GM19025 (cell line): Measurements from ENCODE around the gene MSH3.
"Not testable (repeated sequence)": the region's sequence is repeated elsewhere in the genome, so short reads cannot be mapped to it uniquely, and the experiment has no call there.

ENCODE experiments used
- ATAC-seq: cut with Tn5 transposase; IDR thresholded peaks from one replicate; pipeline ENCODE4 v1.9.1; 2021; ENCODE audit warnings: mild to moderate bottlenecking, low read depth, moderate library complexity; ENCODE audit not compliant: unreplicated experiment

Gene MSH3

GRCh38 chr5:80884086-80884813 lies 229.8 kb downstream of the MSH3 start:
- no peak for ATAC-seq

DNA sequence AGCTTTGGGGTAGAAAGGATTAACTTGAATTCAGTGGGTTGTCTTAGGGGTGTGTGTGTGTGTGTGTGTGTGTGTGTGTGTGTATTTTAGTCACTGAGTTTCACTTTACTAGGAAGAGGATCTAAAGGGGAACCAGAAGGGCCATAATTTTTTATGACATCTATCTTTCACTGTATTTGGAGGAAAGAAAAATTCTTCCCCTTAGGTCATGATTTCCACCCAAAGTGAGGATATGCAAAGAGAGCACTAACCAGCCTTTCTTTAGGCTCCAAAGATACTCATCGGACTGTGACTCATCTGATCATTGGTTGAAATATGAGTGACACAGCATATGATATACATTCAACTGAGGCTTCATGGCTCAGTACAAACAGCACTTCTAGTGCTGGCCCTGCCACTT lies 230.5 kb downstream of the MSH3 start:
- no peak for ATAC-seq

DNA sequence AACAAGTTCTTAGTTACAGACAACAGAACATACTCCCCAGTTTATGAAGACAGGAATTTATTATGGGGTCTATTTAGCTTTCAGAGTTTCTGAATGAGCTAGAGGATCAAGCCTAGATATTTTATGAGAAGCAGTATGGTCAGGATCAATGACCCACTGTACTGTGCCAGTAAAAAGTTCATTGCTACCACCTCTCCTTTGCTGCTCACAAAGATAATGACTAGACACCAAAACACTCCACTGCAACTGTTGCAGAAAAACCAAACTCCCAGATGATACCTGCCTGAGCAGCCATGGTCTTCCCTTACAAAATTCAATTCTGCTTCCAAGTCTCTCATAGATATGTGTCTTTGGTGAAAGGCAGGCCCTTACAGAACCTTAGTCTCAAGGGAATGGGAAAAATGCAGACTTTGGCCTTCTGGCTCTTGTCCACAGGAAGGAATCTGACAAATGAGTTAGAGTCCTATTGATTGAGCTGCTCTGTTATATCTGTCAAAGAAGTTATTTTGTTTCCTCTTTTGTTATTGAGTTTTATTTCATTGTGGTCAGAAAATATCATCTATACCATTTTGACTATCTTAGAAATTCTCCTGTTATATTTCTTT lies 231.0 kb downstream of the MSH3 start:
- ATAC-seq: no peak

DNA sequence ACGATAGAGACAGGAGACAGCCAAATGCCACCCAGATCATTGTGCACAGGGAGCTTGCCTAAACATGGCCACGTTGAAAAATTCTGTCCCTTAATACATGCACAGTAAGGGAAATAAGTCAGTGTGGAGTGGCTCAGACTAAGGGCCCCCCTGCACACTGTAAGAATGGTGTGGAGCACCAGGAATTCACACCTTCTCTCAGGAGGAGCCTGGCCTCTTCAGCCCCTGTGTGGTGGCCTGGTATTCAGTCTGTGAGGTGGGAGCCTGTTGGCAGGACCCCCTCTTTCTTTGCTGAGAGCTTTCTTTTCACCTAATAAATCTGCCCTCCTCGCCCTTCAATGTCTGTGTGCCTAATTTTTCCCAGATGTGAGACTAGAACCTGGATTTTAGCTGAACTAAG lies 239.6 kb downstream of the MSH3 start:
- ATAC-seq: no peak

DNA sequence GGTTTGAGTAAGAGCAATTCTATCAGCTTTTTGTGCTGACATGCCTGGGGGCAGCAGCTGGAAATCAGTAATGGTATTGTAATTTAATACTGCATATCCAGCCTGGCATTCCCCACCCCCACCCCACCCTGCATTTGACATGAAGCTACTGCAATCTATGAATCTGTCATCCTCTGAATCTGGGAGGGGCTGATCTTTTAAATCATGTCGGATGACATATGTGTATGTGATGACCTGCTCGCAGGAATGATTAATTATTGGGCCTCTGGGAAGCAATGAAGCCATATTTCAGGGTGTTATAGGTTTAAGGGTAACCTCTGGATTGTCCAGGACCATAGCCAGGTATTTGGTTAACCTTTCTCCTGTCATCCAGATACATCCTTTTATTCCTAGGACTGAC lies 241.1 kb downstream of the MSH3 start:
- ATAC-seq: no peak

- not testable (repeated sequence) for ATAC-seq
These were observed 248.2 kb downstream of the MSH3 start for GRCh38 chr5:80902624-80903023.

- ATAC-seq: no peak
These were observed 250.2 kb downstream of the MSH3 start for GRCh38 chr5:80904533-80905187.

GRCh38 chr5:80905405-80905804 lies 251.0 kb downstream of the MSH3 start:
- ATAC-seq: no peak

- no peak for ATAC-seq
These were observed 258.0 kb downstream of the MSH3 start for GRCh38 chr5:80912479-80912878.

GRCh38 chr5:80915716-80916115 lies 261.3 kb downstream of the MSH3 start:
- ATAC-seq: no peak

GRCh38 chr5:80916676-80917075 lies 262.2 kb downstream of the MSH3 start:
- no peak for ATAC-seq

- no peak for ATAC-seq
These were observed 263.2 kb downstream of the MSH3 start for GRCh38 chr5:80917631-80918030.

DNA sequence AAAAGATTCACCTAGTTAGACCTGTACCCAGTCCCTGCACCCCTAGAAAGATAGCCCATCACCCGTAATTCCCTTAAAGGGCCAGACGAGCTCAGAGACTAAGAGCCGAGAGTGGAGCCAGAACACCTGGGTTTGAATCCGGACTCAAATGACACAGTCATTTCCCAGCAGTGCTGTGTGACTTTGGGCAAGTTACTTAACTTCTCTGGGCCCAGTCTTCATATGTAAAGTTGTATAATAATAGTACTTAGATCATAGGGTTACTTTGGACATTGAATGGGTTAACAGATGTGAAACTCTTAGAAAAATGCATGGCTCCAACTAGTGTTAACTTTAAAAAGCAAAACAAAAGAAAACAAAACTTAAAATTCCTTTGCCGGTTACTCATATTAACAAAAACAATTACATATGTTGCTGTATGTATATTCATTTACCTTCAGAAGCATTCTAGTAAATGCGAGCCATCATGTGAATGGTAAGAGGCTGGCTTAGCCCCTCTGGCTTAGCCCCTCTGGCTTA lies 265.3 kb downstream of the MSH3 start:
- ATAC-seq: no peak

GRCh38 chr5:80920333-80920732 lies 265.9 kb downstream of the MSH3 start:
- ATAC-seq: no peak

GRCh38 chr5:80921026-80921425 lies 266.6 kb downstream of the MSH3 start:
- ATAC-seq: no peak

DNA sequence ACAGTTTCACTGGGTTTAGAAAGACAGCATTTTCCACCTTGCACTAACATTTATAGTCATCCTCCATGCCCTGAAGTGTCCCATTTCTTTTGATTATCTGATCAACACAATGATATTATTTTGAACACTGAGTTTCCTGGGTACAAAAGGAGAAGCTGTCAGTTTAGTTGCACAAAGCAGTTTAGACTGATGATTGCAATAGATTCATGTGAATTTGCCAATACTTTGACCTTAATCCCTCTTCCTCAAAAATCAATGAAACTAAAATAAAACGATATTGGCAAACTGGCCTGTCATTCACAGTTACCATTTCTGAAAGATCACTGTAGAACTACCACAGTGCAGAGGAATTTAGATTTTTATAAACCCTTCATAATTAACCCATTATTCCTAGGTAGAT lies 271.5 kb downstream of the MSH3 start:
- ATAC-seq: no peak
